ENCODE measurements around the gene DNAJC17. TPM values are rescaled to one million over a fixed set of nuclear protein-coding genes. Genes with fewer than 3 reads are reported as not detected.
A peak's percentile ranks its signal among the peaks of the same experiment; 100 is the strongest.

The DNAJC17 gene
- total RNA-seq, 1 experiment from 2014 or later: 36.1 TPM

DNA sequence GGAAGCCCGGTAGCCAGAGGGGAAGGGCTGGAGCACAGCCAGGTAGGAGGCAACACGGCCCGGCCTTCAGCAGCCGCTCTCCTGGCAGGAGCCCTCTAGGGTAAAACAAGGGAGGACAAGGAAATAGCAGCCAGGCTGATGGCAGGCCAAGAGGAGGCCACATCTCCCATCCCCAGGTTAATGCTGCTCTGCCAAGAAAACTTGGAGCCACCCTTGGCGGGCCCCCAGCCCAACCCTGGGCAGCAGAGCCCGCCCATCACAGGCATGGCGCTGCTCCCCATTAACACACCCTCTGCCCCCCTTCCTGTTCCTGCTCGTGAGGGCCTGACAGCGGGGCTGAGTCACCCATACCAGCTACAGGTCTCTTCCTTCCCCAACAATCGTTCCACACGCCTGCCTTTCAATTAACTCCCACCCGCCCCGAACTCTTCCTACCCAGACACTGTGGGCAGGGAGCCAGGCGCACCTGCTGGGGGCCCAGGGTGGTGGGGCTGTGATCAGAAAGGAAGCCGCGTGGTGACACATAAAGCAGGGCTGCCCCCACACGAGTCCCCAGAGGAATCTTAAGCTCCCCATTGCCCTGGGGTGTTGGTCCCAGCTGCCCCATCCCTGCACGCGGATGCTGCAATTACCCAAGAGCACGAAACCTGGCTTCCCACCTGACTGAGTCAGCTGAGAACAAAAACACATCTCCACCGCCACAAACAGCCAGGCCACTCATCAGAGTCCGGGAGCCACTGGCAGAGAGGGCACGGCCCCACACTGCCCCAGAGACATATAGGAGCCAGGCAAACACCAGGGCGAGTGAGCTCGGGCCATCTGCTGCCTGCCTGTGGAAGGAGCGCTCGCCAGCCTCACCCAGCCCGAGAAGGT, 37.8 kb downstream of the DNAJC17 start, which contains the start of gene C15orf62:
C15orf62 (plus strand) TSS at position 707 of the 873 bp plus-strand sequence. CDS start 516 bp downstream, outside the sequence.
- BruUV-seq (replicated peaks): no TSS peak
- TF ChIP-seq TCF7L2 (IDR thresholded peaks at IDR 0.05; ENCODE audit: borderline replicate concordance, extremely low read depth, insufficient read depth, insufficient read length) (no peak), POLR2A (IDR thresholded peaks at IDR 0.05; ENCODE audit: borderline replicate concordance, extremely low read depth, insufficient read depth, insufficient read length) (no peak), EZH2 (IDR thresholded peaks at IDR 0.05) (no peak), ZNF274 (IDR thresholded peaks at IDR 0.05; ENCODE audit: low read depth, low read length) (no peak), ZFX (IDR thresholded peaks at IDR 0.05) (no peak), SRF (IDR thresholded peaks at IDR 0.05; ENCODE audit: low read depth) (no peak), CEBPB (IDR thresholded peaks at IDR 0.05; ENCODE audit: low read depth) (no peak), ELF1 (IDR thresholded peaks at IDR 0.05; ENCODE audit: borderline replicate concordance, low read depth) (no peak), RAD21 (IDR thresholded peaks at IDR 0.05; ENCODE audit: low read depth) (no peak), EZH2phosphoT487 (IDR thresholded peaks at IDR 0.05; ENCODE audit: borderline replicate concordance) (no peak), SIN3A (IDR thresholded peaks at IDR 0.05; ENCODE audit: low read depth) (0 out of 2 replicates have a peak, but pooled peaks have one; percentile 15), SP1 (IDR thresholded peaks at IDR 0.05; ENCODE audit: low read depth) (0 out of 2 replicates have a peak, but pooled peaks have one; percentile 6), FOSL1 (IDR thresholded peaks at IDR 0.05; ENCODE audit: low read depth) (peak; percentile 34; the same call in 1 of the 2 replicates), YY1 (IDR thresholded peaks at IDR 0.05; ENCODE audit: extremely low read depth, insufficient replicate concordance, low read depth, low read length) (no peak), EGR1 (IDR thresholded peaks at IDR 0.05; ENCODE audit: low read depth) (no peak), POLR2AphosphoS5 (IDR thresholded peaks at IDR 0.05; ENCODE audit: low read depth, low read length) (no peak)
- TF ChIP-seq, protein P1, sequence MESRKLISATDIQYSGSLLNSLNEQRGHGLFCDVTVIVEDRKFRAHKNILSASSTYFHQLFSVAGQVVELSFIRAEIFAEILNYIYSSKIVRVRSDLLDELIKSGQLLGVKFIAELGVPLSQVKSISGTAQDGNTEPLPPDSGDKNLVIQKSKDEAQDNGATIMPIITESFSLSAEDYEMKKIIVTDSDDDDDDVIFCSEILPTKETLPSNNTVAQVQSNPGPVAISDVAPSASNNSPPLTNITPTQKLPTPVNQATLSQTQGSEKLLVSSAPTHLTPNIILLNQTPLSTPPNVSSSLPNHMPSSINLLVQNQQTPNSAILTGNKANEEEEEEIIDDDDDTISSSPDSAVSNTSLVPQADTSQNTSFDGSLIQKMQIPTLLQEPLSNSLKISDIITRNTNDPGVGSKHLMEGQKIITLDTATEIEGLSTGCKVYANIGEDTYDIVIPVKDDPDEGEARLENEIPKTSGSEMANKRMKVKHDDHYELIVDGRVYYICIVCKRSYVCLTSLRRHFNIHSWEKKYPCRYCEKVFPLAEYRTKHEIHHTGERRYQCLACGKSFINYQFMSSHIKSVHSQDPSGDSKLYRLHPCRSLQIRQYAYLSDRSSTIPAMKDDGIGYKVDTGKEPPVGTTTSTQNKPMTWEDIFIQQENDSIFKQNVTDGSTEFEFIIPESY (IDR thresholded peaks at IDR 0.05; ENCODE audit: extremely low read depth, insufficient replicate concordance, low read length): no peak
- TF ChIP-seq, protein P2, sequence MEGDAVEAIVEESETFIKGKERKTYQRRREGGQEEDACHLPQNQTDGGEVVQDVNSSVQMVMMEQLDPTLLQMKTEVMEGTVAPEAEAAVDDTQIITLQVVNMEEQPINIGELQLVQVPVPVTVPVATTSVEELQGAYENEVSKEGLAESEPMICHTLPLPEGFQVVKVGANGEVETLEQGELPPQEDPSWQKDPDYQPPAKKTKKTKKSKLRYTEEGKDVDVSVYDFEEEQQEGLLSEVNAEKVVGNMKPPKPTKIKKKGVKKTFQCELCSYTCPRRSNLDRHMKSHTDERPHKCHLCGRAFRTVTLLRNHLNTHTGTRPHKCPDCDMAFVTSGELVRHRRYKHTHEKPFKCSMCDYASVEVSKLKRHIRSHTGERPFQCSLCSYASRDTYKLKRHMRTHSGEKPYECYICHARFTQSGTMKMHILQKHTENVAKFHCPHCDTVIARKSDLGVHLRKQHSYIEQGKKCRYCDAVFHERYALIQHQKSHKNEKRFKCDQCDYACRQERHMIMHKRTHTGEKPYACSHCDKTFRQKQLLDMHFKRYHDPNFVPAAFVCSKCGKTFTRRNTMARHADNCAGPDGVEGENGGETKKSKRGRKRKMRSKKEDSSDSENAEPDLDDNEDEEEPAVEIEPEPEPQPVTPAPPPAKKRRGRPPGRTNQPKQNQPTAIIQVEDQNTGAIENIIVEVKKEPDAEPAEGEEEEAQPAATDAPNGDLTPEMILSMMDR (IDR thresholded peaks at IDR 0.05 in 2 of 3, conservative IDR thresholded peaks at IDR 0.05 in 1 of 3; ENCODE audit: borderline replicate concordance in 1 of 3, insufficient read depth in 1 of 3, low read depth in 2 of 3, low read length in 2 of 3): no peak
- TF ChIP-seq, protein P3, sequence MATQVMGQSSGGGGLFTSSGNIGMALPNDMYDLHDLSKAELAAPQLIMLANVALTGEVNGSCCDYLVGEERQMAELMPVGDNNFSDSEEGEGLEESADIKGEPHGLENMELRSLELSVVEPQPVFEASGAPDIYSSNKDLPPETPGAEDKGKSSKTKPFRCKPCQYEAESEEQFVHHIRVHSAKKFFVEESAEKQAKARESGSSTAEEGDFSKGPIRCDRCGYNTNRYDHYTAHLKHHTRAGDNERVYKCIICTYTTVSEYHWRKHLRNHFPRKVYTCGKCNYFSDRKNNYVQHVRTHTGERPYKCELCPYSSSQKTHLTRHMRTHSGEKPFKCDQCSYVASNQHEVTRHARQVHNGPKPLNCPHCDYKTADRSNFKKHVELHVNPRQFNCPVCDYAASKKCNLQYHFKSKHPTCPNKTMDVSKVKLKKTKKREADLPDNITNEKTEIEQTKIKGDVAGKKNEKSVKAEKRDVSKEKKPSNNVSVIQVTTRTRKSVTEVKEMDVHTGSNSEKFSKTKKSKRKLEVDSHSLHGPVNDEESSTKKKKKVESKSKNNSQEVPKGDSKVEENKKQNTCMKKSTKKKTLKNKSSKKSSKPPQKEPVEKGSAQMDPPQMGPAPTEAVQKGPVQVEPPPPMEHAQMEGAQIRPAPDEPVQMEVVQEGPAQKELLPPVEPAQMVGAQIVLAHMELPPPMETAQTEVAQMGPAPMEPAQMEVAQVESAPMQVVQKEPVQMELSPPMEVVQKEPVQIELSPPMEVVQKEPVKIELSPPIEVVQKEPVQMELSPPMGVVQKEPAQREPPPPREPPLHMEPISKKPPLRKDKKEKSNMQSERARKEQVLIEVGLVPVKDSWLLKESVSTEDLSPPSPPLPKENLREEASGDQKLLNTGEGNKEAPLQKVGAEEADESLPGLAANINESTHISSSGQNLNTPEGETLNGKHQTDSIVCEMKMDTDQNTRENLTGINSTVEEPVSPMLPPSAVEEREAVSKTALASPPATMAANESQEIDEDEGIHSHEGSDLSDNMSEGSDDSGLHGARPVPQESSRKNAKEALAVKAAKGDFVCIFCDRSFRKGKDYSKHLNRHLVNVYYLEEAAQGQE (IDR thresholded peaks at IDR 0.05; ENCODE audit: low read depth): no peak

More for the DNA sequence above, 37.8 kb downstream of the DNAJC17 start, which contains the start of gene C15orf62:
- DNase-seq (ENCODE audit: low read depth, low spot score): no peak
- Histone ChIP-seq H3K27ac (ENCODE audit: low read depth, low read length) (peak within 1 kb of the TSS; percentile 49), H3K4me2 (ENCODE audit: low read length) (peak within 1 kb of the TSS; percentile 52), H3K79me2 (ENCODE audit: insufficient read depth, low read length) (no peaks in the 10 kb centered on the region), H3K4me3 (replicated peaks in 1 of 2; ENCODE audit: low read depth in 1 of 2, low read length in 2 of 2) (no peak within 1 kb of the TSS), H2AFZ (ENCODE audit: low read depth, low read length, poor library complexity, severe bottlenecking) (no peak within 1 kb of the TSS), H3K9me2 (ENCODE audit: insufficient read depth) (no peaks in the 10 kb centered on the region), H3K36me3 (ENCODE audit: control insufficient read depth in 1 of 2, insufficient read depth in 2 of 2, low read length in 2 of 2) (peaks cover 0 to 1% of the 10 kb centered on the region in 2 experiments; a peak in 2 of 4 replicates), H3K9me3 (ENCODE audit: control insufficient read depth in 1 of 2, insufficient read depth in 1 of 2, low read depth in 1 of 2, low read length in 2 of 2) (no peaks in the 10 kb centered on the region), H3K27me3 (ENCODE audit: insufficient read depth, low read length) (no peaks in the 10 kb centered on the region), H3K4me1 (ENCODE audit: control insufficient read depth in 1 of 2, insufficient read depth in 2 of 2, low read length in 2 of 2) (peaks cover 17 to 55% of the 10 kb centered on the region in 2 experiments; a peak in 3 of 4 replicates), H4K20me1 (ENCODE audit: insufficient read depth) (no peaks in the 10 kb centered on the region), H3K9ac (ENCODE audit: low read length) (peak within 1 kb of the TSS; percentile 35)
- RAD21 ChIA-PET (ENCODE audit: low non-redundant PET in 1 of 2, low total read pairs in 2 of 2, uncharacterized antibody in 2 of 2, unreplicated experiment in 2 of 2): no interaction called here
- POLR2A ChIA-PET: interaction anchor here (1.6 kb wide), 1 partner anchor 75 kb away, joined by 4 read pairs; the partner anchor contains the start of gene RAD51
- ATAC-seq: peak; percentile 46
- intact Hi-C loops (cut with micrococcal nuclease): no loop called here
- CTCF ChIA-PET: interaction anchor here (1.2 kb wide), 1 partner anchor 122 kb away, joined by 3 read pairs; no protein-coding TSS in a partner anchor

Data from HCT116 (cell line).